K562 (cell line): ENCODE results near the gene PLXNA2. TPM values are rescaled to one million over a fixed set of nuclear protein-coding genes. Genes with fewer than 3 reads are reported as not detected.

Source experiments
- ARID1B ChIP-seq: fragments of 450-650 bp; IDR thresholded peaks from 2 replicates; pipeline ENCODE4 v1.6.1; 2016; ENCODE audit warnings: antibody characterized with exemption, mild to moderate bottlenecking, inconsistent platforms
- CCAR2 ChIP-seq: fragments of 200-400 bp; formaldehyde crosslinking; IDR thresholded peaks from 2 replicates; pipeline ENCODE4 v1.6.1; 2017; ENCODE audit warnings: mild to moderate bottlenecking, low read depth, low read length
- HDAC6 ChIP-seq: IDR thresholded peaks from 2 replicates; pipeline ENCODE4 v1.6.1; 2012; ENCODE audit warnings: low read depth, mild to moderate bottlenecking, control low read depth, inconsistent platforms, low read length, moderate library complexity
- HIVEP1 ChIP-seq: fragments of 250-450 bp; sonication (Bioruptor Pico); IDR thresholded peaks from 2 replicates; pipeline ENCODE4 v1.4.0; 2020; ENCODE audit warnings: mild to moderate bottlenecking
- KLF16 ChIP-seq: IDR thresholded peaks from 2 replicates; pipeline ENCODE4 v1.6.1; 2016; ENCODE audit warnings: antibody characterized with exemption
- MED1 ChIP-seq: sonication (generic); formaldehyde crosslinking; IDR thresholded peaks from 2 replicates; pipeline ENCODE4 v1.8.1; 2023; ENCODE audit warnings: missing genetic modification reagents, borderline replicate concordance
- MEF2D ChIP-seq: conservative IDR thresholded peaks from 2 replicates; pipeline ENCODE4 v1.6.1; 2016; ENCODE audit warnings: low read depth, missing genetic modification characterization, missing compliant biosample characterization
- MTA1 ChIP-seq: fragments of 450-650 bp; IDR thresholded peaks from 2 replicates; pipeline ENCODE4 v1.6.1; 2017; ENCODE audit warnings: borderline replicate concordance
- NFIX ChIP-seq: fragments of 250-450 bp; sonication (Bioruptor Pico); IDR thresholded peaks from 2 replicates; pipeline ENCODE4 v1.4.0; 2020; ENCODE audit warnings: low read depth, mild to moderate bottlenecking, moderate library complexity
- NR2F6 ChIP-seq: fragments of 450-650 bp; formaldehyde crosslinking; IDR thresholded peaks from 2 replicates; pipeline ENCODE4 v1.4.0; 2020; ENCODE audit warnings: mild to moderate bottlenecking
- POLR2G ChIP-seq: fragments of 200-400 bp; formaldehyde crosslinking; IDR thresholded peaks from 2 replicates; pipeline ENCODE4 v1.6.1; 2017; ENCODE audit warnings: low read depth, mild to moderate bottlenecking, antibody characterized with exemption, low read length, moderate library complexity
- RFX1 ChIP-seq: fragments of 450-650 bp; IDR thresholded peaks from 2 replicates; pipeline ENCODE4 v1.6.1; 2016; ENCODE audit warnings: mild to moderate bottlenecking, moderate library complexity
- SAFB ChIP-seq: fragments of 200-400 bp; formaldehyde crosslinking; IDR thresholded peaks from 2 replicates; pipeline ENCODE4 v1.6.1; 2017; ENCODE audit warnings: low read depth, low read length, borderline replicate concordance
- SREBF2 ChIP-seq: sonication (generic); formaldehyde crosslinking; IDR thresholded peaks from 2 replicates; pipeline ENCODE4 v1.4.0; 2020; ENCODE audit warnings: mild to moderate bottlenecking, missing genetic modification reagents
- TCF7 ChIP-seq: sonication (generic); IDR thresholded peaks from 2 replicates; pipeline ENCODE4 v1.6.1; 2016; ENCODE audit warnings: antibody characterized with exemption, borderline replicate concordance
- U2AF1 ChIP-seq: fragments of 200-400 bp; formaldehyde crosslinking; optimal IDR thresholded peaks from 2 replicates; pipeline ENCODE3; 2017; ENCODE audit warnings: mild to moderate bottlenecking, low read depth, low read length, moderate library complexity
- ZNF347 ChIP-seq: fragments of 450-650 bp; formaldehyde crosslinking; IDR thresholded peaks from 2 replicates; pipeline ENCODE4 v1.4.0; 2020; ENCODE audit warnings: low read depth, mild to moderate bottlenecking, moderate library complexity
- ZNF507 ChIP-seq: conservative IDR thresholded peaks from 2 replicates; pipeline ENCODE4 v1.6.1; 2017; ENCODE audit warnings: missing genetic modification characterization, missing compliant biosample characterization
- polyA plus RNA-seq, 8 experiments: library from polyadenylated mRNA; depleted of rRNA in 4 of 8; stranded (reverse) in 5 of 8; unstranded in 3 of 8; fragments of >200 nt; fragmentation: Nextera tagmentation in 2 of 8; fragmentation: Illumina TruSeq in 1 of 8; extraction: Ambion mirVana in 2 of 8; extraction: Trizol in 1 of 8; gene quantifications; 2 replicates each; pipeline versions ENCODE4 v1.2.1 to v1.2.3, GENCODE V29; 2011 to 2014; ENCODE audit warnings: inconsistent platforms in 1 of 8, missing spikeins in 1 of 8
- total RNA-seq, 7 experiments: library from RNA; depleted of rRNA in 6 of 7; stranded (reverse); fragments of >200 nt in 6 of 7; fragmentation: Illumina TruSeq in 2 of 7; extraction: Trizol in 2 of 7; gene quantifications; 2 replicates each; pipeline versions ENCODE4 v1.2.1 to v1.2.3, GENCODE V29; 2011 to 2021; ENCODE audit warnings: low replicate concordance in 1 of 7
- TF ChIP-seq, protein P1 (sequence below): fragments of 150-350 bp; conservative IDR thresholded peaks from 2 replicates; pipeline ENCODE4 v1.6.1; 2014; ENCODE audit warnings: low read length
- TF ChIP-seq, protein P2 (sequence below): fragments of 450-650 bp; formaldehyde crosslinking; IDR thresholded peaks from 2 replicates; pipeline ENCODE4 v1.4.0; 2020; ENCODE audit warnings: mild to moderate bottlenecking, mixed read lengths
- TF ChIP-seq, protein P3 (sequence below): fragments of 450-650 bp; IDR thresholded peaks from 2 replicates; pipeline ENCODE4 v1.6.1; 2014; ENCODE audit warnings: low read depth, mild to moderate bottlenecking, moderate library complexity, borderline replicate concordance

PLXNA2 gene
- total and polyA plus RNA-seq, 9 of the 15 experiments (the other 6 are each of a cell fraction or from before 2014, with no cell fraction given): 0.01 to 1.3 (median 0.32) TPM

DNA sequence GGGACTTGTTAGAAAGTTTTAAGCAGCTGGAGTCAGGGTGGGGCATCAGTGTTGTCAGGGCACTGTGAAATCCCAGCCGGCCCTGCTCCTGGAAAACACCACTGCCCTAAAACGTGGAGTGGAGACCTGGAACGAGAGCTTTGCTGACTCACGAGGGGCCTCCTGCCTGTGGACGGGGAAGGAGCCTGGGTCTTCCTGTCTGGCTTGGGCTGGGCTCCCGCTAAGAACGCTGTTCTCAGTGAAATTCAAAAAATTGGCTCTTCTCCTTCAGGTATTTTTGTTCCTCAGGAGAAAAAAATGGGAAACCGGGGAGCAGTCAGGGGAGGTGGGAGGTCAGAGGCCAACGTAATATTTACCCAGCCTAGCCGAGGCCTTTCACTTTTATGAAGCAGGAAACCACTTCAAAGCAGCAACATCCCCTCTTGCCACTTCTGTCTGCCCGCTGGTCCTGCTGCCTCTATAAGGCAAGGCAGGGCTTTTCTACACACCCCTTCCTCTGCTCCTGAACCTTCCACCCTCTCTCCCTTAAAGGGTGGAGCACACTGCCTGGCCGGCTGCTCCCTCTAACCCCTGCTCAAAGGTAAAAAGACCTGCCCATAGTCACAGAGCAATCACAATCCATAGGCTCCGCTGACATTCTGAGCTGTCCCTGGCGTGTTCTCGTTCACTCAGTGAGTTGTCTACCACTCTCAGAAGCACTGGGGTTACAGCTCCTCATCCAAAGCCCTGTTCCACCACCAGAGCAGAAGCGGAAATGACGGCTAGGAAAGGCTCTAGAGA lies 8.0 kb downstream of the PLXNA2 start (continued):
- TF ChIP-seq, protein P1, sequence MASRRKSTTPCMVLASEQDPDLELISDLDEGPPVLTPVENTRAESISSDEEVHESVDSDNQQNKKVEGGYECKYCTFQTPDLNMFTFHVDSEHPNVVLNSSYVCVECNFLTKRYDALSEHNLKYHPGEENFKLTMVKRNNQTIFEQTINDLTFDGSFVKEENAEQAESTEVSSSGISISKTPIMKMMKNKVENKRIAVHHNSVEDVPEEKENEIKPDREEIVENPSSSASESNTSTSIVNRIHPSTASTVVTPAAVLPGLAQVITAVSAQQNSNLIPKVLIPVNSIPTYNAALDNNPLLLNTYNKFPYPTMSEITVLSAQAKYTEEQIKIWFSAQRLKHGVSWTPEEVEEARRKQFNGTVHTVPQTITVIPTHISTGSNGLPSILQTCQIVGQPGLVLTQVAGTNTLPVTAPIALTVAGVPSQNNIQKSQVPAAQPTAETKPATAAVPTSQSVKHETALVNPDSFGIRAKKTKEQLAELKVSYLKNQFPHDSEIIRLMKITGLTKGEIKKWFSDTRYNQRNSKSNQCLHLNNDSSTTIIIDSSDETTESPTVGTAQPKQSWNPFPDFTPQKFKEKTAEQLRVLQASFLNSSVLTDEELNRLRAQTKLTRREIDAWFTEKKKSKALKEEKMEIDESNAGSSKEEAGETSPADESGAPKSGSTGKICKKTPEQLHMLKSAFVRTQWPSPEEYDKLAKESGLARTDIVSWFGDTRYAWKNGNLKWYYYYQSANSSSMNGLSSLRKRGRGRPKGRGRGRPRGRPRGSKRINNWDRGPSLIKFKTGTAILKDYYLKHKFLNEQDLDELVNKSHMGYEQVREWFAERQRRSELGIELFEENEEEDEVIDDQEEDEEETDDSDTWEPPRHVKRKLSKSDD: no peak
- TF ChIP-seq ZNF347 (CRISPR knock-in tag): no peak
- TF ChIP-seq, protein P2, sequence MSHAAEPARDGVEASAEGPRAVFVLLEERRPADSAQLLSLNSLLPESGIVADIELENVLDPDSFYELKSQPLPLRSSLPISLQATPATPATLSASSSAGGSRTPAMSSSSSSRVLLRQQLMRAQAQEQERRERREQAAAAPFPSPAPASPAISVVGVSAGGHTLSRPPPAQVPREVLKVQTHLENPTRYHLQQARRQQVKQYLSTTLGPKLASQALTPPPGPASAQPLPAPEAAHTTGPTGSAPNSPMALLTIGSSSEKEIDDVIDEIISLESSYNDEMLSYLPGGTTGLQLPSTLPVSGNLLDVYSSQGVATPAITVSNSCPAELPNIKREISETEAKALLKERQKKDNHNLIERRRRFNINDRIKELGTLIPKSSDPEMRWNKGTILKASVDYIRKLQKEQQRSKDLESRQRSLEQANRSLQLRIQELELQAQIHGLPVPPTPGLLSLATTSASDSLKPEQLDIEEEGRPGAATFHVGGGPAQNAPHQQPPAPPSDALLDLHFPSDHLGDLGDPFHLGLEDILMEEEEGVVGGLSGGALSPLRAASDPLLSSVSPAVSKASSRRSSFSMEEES (CRISPR knock-in tag): no peak
- no peak for TF ChIP-seq U2AF1
- TF ChIP-seq RFX1: no peak
- TF ChIP-seq HIVEP1 (CRISPR knock-in tag): no peak
- no peak for TF ChIP-seq CCAR2
- TF ChIP-seq, protein P3, sequence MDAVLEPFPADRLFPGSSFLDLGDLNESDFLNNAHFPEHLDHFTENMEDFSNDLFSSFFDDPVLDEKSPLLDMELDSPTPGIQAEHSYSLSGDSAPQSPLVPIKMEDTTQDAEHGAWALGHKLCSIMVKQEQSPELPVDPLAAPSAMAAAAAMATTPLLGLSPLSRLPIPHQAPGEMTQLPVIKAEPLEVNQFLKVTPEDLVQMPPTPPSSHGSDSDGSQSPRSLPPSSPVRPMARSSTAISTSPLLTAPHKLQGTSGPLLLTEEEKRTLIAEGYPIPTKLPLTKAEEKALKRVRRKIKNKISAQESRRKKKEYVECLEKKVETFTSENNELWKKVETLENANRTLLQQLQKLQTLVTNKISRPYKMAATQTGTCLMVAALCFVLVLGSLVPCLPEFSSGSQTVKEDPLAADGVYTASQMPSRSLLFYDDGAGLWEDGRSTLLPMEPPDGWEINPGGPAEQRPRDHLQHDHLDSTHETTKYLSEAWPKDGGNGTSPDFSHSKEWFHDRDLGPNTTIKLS: no peak
- no peak for TF ChIP-seq NR2F6 (CRISPR knock-in tag)
- no peak for TF ChIP-seq HDAC6
- no peak for TF ChIP-seq MED1 (CRISPR knock-in tag)
- no peak for TF ChIP-seq POLR2G
- no peak for TF ChIP-seq ZNF507 (tag)
- 0 out of 2 replicates have a peak, but pooled peaks have one; percentile 12 for TF ChIP-seq MTA1
- TF ChIP-seq KLF16: no peak
- no peak; the same call in 1 of the 2 replicates for TF ChIP-seq TCF7
- no peak for TF ChIP-seq NFIX (CRISPR knock-in tag)
- no peak for TF ChIP-seq SREBF2 (CRISPR knock-in tag)
- TF ChIP-seq ARID1B: no peak; the same call in 1 of the 2 replicates
- no peak for TF ChIP-seq SAFB
- 0 out of 2 replicates have a peak, but pooled peaks have one; percentile 16 for TF ChIP-seq MEF2D (tag)
